Stimulated activated CD4-positive, alpha-beta T cell treated with anti-CD3 and anti-CD28 coated beads, Interleukin-2, amount 100 ng/mL, for 24 hours (primary cell): ENCODE results near the gene GJC1.
A peak's percentile ranks its signal among the peaks of the same experiment; 100 is the strongest.

Experiments
- DNase-seq, 2 donors: peaks; one replicate each; pipeline ENCODE4 v3.0.0-alpha.2; 2020

The GJC1 gene

GRCh38 chr17:44796731-44797130 lies 33.4 kb downstream of the GJC1 start:
- DNase-seq = no peak

- no peak for DNase-seq
Measured at GRCh38 chr17:44795928-44796327, 34.2 kb downstream of the GJC1 start.

GRCh38 chr17:44795421-44795820 lies 34.7 kb downstream of the GJC1 start:
- no peak for DNase-seq

GRCh38 chr17:44794851-44795413 lies 35.2 kb downstream of the GJC1 start:
- no peak for DNase-seq

GRCh38 chr17:44793885-44794842 lies 35.9 kb downstream of the GJC1 start:
- DNase-seq = no peak

GRCh38 chr17:44792276-44792675 lies 37.8 kb downstream of the GJC1 start:
- DNase-seq = no peak

GRCh38 chr17:44788139-44788538 lies 41.9 kb downstream of the GJC1 start:
- DNase-seq = no peak

- no peak for DNase-seq
Measured at GRCh38 chr17:44787271-44787940, 42.7 kb downstream of the GJC1 start.

- DNase-seq = no peak
Measured at GRCh38 chr17:44786551-44787081, 43.5 kb downstream of the GJC1 start.

- no peak for DNase-seq
Measured at GRCh38 chr17:44785921-44786320, 44.2 kb downstream of the GJC1 start.

- DNase-seq = no peak
Measured at GRCh38 chr17:44782326-44782850, 47.7 kb downstream of the GJC1 start.

GRCh38 chr17:44781551-44782325 lies 48.3 kb downstream of the GJC1 start:
- no peak for DNase-seq

GRCh38 chr17:44780845-44781480 lies 49.1 kb downstream of the GJC1 start:
- no peak for DNase-seq

GRCh38 chr17:44780161-44780560 lies 49.9 kb downstream of the GJC1 start:
- DNase-seq = no peak

GRCh38 chr17:44779211-44780025 lies 50.7 kb downstream of the GJC1 start:
- peak; percentile 90 for DNase-seq

- no peak for DNase-seq
Measured at GRCh38 chr17:44778656-44779210, 51.4 kb downstream of the GJC1 start.

GRCh38 chr17:44777394-44778348 lies 52.4 kb downstream of the GJC1 start:
- no peak for DNase-seq

- DNase-seq = no peak
Measured at GRCh38 chr17:44776628-44777393, 53.3 kb downstream of the GJC1 start.
